ENCODE results near the gene ZBTB4.
A peak's percentile ranks its signal among the peaks of the same experiment; 100 is the strongest.
"Not testable (repeated sequence)": the region's sequence is repeated elsewhere in the genome, so short reads cannot be mapped to it uniquely, and the experiment has no call there.

ZBTB4 gene

DNA sequence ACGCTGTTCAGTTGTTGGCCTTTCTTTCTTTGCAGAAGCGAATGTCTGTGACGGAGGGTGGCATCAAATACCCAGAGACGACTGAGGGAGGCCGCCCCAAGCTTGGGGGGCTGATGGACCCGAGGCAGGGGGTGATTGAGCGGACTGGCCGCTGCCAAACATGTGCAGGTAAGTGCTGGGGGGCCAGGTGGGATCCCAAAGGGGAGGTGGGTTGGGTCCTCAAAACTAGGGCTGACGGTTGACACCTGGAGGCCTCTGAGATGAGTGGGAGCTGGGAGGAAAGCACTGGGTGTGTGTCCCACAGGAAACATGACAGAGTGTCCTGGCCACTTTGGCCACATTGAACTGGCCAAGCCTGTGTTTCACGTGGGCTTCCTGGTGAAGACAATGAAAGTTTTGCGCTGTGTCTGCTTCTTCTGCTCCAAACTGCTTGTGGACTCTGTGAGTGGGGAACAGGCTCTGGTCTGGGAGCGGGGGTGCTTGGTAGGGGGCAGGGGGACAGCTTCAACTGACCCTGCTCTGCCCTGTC, 16.5 kb upstream of the ZBTB4 start:
- no peak for DNase-seq (ENCODE audit: low read depth)

DNA sequence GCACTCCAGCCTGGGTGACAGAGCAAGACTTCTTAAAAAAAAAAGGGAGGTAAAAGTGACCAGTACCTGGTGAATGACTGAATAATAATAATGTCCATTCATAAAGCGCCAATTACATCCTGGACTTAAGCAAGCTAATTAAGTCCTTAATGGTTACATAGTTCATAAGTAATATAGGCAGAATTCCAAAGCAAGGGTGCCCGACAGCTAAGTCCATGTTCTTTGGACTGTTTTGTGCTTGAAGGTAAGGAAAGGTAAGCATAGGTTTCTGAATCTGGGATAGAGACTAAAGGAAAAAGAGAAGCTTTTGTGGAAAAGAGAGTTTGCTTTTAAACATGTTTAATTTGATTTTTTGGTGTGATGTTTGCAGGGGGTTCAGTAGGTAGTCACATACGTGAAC, 14.5 kb upstream of the ZBTB4 start:
- DNase-seq (ENCODE audit: low read depth), result no peak

DNA sequence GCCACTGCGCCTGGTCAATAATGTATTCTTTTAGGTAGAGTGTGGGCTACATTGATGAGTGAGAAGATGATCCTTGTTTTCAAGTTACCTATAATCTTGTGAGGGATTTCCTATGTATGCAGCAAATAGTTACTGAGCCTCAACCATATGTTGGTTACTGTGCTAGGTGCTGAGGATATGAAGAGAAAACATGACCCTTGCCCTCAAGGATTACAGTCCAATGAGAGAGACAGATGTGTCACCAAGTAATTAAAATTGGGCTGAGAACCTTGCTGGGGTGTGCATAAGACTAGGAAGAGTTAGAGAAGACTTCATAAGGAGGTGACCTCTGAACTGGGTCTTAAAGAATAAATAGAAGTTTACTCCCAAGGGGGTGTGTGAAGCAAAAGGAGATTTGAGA, 12.2 kb upstream of the ZBTB4 start:
- DNase-seq (ENCODE audit: low read depth), result no peak

DNA sequence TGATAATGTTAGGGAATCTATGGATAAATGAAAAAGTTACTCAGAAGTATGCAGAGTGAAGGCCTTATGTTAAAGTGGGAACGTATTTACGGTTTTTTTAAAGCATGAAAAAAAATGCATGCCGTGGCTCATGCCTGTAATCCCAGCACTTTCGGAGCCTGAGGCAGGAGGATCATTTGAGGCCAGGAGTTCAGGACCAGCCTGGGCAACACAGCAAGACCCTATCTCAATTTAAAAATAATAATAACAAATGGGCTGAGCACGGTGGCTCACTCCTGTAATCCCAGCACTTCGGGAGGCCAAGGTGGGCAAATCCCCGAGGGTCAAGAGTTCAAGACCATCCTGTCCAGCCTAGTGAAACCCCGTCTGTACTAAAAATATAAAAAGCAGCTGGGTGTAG, 10.7 kb upstream of the ZBTB4 start:
- DNase-seq (ENCODE audit: low read depth), result no peak

DNA sequence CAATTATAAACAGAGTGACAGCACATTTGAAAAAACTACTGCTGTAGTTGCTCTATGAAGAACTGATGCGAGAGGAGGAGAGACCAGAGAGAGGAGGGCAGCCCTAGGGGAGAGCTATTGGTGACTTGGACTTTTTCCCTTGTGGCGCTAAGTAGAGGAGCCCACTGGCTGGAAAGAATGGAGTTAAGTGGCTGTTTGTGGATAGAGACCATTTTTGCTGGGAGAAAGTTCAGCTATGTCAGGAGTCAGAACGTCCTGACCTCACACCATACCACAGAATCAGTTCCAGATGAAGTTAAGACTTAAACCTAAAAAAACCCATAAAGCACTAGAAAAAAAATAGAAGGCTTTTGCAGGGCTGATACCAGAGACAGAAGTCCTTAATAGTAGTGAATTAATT, 6.8 kb upstream of the ZBTB4 start:
- no peak for DNase-seq (ENCODE audit: low read depth)

DNA sequence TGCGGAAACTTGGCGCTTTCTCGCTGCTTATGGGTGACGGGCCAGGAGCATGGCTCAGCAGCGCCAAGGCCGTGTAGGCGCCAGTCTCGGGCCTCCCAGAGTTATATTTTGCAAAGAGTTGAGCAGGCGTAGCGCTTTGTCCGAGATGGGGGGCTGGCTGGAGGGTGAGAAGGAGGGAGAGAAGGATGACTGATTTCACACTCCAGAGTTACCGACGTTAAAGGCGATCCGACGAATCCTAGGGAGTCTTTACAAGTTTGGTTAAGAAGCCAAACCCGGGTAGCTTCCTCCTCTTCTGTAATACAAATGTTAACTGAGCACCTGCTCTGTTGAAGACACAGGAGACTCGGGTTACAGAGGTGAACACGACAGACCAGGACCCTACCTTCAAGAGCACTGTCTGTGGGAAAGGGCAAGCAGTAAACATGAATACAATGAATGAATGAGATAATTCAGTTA, 5.5 kb upstream of the ZBTB4 start:
- DNase-seq (ENCODE audit: low read depth), result no peak

DNA sequence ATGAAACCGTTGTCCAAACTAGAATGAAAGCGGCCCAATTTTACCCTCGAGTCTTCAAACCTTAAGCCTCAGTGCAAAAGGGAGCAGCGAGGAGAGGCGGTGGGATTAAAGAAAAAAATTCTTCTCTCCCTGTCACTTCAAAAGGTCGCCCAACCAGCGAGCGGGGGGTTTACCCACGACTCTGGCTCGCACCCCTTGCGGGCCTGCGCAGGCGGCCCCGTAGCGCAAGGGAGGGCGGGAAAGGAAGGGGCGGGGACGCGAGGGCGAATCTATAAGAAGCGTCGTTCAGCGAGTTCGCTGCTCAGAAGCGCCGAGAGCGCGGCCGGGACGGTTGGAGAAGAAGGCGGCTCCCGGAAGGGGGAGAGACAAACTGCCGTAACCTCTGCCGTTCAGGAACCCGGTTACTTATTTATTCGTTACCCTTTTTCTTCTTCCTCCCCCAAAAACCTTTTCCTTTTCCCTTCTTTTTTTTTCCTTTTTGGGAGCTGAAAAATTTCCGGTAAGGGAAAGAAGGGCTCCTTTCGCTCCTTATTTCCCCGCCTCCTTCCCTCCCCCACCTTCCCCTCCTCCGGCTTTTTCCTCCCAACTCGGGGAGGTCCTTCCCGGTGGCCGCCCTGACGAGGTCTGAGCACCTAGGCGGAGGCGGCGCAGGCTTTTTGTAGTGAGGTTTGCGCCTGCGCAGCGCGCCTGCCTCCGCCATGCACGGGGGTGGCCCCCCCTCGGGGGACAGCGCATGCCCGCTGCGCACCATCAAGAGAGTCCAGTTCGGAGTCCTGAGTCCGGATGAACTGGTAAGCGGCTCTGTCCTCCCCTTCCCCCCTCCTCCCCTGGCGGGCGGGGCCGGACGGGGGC, 4.9 kb upstream of the ZBTB4 start, which contains the start of gene POLR2A:
TSS of gene POLR2A (plus strand) at position 300 of the 852 bp plus-strand sequence.
- peak; percentile 94 for DNase-seq (ENCODE audit: low read depth)

DNA sequence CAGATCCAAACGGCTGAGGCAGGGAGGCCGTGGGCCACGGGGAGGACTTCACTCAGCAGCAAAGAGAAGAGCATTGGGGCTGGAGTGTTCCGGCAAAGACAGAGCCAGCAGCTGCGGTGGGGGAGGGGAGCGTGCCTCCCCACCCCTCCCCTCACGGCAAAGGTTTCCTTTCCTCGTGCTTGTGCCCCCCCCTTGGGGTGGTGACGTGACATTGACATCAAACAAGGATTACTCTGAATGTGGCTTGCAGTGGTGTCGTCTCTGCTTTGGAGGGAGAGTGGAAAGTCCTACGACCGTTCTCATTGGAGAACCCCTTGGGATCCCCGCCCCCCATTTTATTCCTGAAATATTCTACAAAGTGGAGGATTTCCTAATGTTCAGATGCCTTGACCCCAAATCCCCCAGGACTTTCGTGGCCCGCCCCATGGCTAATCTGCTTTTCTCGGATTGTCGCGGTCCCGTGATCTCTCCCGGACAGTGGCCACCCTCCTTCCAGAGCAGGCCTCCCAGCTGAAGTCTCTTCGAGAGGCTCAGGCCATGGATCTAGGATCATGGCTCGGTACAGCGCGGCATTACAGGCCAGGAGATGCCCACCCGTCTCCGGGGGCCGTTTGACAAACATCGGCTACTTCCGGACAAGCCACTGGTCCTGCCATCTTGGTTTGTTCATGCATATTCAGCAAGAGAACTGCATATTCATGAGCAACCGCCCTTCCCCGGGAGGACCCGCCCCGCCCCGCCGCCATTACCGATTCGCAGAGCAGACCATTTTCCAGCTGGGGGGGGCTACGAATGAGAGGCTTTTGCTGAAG, 4.0 kb upstream of the ZBTB4 start:
- DNase-seq (ENCODE audit: low read depth), result peak; percentile 53

DNA sequence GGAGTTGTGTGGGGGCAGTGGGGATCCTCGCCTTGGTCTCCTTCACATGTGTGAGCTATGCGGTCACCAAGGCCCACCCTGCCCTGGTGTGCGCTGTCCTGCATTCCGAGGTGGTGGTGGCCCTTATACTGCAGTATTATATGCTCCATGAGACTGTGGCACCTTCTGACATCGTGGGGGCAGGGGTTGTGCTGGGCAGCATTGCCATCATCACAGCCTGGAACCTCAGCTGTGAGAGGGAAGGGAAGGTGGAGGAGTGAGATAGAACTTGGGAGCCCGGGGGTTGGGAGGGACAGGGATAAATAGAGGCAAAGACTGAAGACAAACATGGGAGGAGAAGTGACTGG, 3.3 kb upstream of the ZBTB4 start:
- DNase-seq (ENCODE audit: low read depth), result not testable (repeated sequence)

DNA sequence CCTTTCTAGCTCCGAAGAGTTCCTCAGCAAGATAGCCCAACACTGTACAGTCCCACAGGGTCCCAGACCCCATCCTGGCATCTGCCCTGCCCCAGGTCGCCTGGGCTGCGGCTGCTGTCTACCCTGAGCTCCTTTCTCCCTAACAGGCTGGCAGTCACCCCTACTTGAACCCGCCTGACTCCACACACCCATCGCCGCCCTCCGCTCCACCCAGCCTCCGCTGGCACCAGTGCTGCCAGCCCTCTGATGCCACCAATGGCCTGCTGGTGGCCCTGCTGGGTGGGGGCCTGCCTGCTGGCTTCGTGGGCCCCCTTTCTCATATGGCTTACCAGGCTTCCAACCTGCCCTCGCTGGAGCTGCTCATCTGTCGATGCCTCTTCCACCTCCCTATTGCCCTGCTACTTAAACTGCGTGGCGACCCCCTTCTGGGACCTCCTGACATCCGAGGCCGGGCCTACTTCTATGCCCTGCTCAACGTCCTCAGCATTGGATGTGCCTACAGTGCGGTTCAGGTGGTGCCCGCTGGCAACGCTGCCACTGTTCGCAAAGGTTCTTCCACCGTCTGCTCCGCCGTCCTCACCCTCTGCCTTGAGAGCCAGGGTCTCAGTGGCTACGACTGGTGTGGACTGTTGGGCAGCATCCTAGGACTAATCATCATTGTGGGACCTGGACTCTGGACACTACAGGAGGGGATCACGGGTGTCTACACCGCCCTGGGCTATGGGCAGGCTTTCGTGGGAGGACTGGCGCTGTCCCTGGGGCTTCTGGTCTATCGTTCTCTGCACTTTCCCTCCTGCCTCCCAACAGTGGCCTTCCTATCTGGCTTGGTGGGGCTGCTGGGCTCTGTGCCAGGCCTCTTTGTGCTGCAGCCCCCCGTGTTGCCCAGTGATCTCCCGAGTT, 2.7 kb upstream of the ZBTB4 start:
- DNase-seq (ENCODE audit: low read depth), result not testable (repeated sequence)

DNA sequence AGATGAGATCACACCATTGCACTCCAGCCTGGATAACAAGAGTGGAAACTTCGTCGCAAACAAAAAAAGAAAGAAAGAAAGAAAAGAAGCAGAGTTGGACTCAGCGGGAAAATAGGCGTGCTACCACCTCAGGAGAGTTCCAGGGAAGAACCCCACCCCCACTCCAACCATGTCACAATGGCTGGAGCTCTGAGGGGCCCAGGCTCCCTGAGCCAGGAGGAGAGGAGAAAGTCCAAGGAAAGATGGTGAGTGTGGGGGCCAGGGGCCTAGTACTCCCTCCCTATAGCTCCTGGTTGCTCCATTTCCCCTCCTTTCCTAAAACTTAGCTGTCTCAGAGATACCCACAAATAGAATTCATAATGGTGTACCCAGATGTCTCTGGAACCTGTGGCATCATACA, 1.8 kb upstream of the ZBTB4 start, which contains the start of gene SLC35G6:
TSS of gene SLC35G6 (plus strand) at position 172 of the 400 bp plus-strand sequence. CDS start at position 243, 71 bp downstream.
- DNase-seq (ENCODE audit: low read depth), result not testable (repeated sequence)

DNA sequence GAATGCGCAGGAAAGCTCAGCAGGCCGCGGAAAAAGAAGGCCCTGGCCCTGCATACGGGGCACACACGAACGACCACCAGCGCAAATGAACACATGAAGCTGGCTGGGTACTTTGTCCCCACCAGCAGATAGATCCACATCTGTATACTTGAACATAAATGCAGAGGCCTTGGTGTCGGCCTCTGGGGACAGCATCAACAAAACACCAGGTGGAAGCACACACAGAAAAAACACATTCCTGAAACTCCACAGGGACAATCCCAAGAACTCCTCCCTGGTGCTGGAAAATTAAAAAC, 606 bp upstream of the ZBTB4 start:
- no peak for DNase-seq (ENCODE audit: low read depth)

DNA sequence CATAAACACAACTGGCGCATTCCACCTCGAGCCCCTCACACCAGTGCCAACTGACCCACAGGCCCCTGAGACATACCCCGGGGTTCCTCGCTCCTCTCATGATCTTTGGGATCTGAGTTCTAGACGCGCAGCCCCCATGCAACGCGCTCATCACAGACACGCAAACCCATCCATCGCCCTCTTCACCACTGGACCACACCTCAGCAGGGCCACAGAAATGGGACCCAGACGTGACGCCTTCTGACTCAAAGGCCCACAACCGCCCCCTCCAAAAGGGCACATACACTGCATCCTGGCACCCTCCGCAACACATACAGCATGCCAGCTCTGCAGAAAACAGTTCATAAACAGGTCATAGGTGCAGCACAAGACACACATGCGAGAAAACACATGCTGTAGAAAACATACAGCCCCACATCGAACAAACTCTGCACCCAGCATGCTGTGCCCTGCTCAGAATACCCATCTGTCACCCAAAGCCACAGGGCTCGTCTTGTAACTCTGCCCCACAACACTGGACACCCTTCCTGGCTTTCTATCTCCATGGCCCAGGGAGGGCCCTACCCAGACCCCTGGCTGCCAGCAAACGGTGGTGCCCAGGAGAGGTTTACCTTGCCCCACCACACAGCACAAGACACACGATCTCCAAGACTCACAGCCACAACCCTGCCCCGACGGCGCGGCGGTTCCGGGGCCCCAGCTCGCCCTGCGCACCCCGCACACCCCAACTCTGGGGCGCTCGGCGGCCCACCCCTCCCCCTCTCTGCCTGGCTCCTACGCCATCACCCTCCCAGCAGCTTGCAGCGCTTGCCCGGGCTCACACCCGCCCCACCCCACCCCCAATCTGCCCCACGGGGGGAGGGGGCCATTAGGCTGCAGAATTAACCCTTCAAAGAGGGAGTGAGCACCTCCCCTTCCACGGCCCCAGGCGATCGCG, 887 bp downstream of the ZBTB4 start:
- no peak for DNase-seq (ENCODE audit: low read depth)

DNA sequence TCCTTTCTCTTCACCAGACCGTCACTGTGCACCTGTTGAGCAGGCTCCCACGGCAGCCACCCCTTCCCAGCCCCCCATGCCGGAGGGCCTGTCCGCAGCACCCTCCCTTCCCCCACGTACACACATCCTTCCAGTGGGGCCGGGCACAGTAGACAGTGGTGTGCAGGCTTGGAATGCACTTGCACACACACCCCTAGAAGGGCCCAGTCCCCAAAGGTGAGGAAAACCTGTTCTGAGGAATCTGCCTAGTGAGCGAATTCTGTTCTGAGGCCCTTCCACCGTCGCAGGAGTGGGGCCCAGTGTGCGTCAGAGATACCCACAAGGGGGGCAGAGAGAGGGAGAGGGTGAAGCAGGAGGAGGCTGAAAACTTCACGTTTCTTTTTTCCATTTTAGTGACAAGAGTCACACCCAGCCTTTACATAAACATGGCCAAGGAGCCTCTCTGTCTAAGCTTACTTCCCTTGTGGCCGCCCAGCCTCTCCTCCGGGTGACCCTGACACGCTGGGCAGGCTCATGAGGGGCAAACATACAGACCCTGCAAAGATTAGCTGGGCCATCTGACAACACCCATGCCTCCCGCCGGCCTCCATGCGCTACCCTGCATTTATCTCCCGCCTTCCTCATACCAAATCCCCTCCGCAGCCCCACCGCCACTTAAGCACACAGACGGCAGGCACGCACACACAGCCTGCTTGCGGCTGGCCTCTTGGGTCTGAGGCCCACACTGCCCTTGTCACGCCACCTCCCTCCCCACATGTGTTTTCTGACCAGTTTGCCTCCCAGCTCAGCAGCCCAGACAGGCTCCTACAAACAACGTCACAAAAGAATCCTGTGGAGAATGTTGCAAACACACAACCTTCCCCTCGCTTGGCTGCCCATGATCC, 1.8 kb downstream of the ZBTB4 start:
- no peak for DNase-seq (ENCODE audit: low read depth)

DNA sequence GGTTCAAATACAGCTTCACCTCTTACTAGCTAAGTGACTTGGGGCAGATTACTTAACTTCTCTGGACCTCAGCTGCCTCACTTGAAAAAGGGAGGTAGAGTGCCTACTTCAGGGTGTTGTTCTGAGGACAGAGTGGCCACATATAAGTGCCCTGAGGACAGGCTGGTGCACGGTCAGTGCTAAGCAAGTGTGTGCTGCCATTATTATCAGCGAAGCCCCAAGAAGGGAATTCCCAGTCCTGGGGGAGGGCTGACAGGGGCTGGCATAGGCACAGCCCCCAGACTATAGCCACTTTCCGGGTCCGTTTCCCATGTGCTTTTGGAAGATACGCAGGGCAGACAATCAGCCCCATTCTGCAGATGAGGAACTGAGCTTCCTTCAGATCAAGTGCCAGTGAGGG, 2.5 kb downstream of the ZBTB4 start:
- DNase-seq (ENCODE audit: low read depth), result no peak

DNA sequence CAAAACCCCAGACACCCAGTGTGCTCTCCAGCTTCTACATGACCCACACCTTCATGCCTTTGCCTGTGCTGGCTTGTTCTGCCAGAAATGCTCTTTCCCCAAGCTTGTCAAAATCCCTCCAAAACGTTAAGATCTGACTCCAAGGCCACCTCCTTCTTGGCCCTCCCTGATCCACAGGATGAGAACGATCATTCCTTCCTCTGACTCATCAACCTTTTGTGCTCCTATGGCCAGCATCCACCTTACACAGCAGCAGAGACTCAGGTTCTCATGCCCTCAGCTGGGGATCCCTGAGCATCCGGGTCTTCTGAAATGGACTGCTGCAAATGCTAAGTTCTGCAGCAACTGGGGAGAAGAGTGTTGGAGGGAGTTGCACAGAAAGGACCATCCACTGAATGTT, 2.9 kb downstream of the ZBTB4 start:
- DNase-seq (ENCODE audit: low read depth), result no peak

DNA sequence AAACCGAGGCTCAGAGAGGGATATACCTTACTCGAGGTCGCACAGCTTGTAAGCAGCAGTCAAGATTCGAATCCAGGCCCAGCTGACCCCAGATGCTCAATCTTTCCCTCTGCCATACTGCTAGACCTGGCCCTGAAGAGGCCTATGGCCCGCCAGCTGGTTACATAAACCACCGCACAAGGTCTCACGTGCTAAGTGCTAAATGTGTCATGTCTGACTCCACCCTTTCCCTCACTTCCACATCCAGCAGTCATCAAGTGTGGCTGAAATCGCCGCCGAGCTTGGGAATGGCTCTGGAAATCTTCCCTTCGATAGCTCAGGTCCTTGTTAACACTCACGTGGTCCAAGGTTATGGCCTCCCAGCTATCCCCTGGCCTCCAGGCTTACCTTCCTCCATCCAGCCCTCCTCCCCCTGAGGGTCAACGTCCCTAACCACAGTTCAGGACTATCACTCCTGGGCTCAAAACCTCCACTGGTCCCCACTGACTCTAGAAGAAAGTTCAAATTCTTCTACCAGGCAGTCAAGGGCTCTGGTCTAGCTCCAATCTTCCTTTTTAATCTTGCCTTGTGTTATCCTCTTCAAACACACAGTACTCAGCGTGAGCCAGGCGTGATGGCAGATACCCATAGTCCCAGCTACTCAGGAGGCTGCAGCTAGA, 3.5 kb downstream of the ZBTB4 start:
- DNase-seq (ENCODE audit: low read depth), result no peak

DNA sequence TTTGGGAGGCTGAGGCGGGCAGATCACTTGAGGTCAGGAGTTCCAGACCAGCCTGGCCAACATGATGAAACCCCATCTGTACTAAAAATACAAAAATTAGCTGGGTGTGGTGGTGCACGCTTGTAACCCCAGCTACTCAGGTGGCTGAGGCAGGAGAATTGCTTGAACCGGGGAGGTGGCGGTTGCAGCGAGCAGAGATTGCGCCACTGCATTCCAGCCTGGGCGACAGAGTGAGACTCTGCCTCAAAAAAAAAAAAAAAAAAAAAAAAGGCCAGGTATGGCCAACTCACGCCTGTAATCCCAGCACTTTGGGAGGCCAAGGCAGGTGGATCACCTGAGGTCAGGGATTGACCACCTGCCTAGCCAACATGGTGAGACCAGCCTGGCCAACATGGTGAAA, 4.7 kb downstream of the ZBTB4 start:
- DNase-seq (ENCODE audit: low read depth), result not testable (repeated sequence)

DNA sequence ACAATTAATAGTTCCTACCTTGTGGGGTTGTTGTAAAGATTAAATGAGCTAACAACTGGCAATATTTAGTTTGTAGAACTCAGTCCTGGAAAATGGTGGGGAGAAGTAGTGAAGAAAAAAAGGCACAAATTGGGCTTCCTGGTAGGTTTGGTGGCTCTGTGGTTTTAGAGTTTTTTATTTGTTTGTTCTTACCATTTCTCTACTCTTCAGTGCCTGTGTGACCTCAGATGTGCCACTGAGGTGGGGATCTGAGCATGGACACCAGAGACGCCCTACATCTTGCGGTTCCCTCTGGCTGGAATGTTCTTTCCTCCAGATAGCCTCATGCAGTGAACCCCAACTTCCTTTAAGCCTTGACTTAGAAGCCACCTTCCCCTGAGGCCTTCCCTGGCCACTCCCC, 7.7 kb downstream of the ZBTB4 start:
- DNase-seq (ENCODE audit: low read depth), result no peak

All from HS-5 (cell line).